Activated naive CD4-positive, alpha-beta T cell treated with Interleukin-2 at 50 U/mL for 16 hours (primary cell): Measurements from ENCODE around the gene INTS3.
A peak's percentile ranks its signal among the peaks of the same experiment; 100 is the strongest.
"Not testable (repeated sequence)": the region's sequence is repeated elsewhere in the genome, so short reads cannot be mapped to it uniquely, and the experiment has no call there.

ENCODE experiments used
- DNase-seq: peaks from one replicate; pipeline ENCODE4 v3.0.0-alpha.2; 2020

INTS3 gene

DNA sequence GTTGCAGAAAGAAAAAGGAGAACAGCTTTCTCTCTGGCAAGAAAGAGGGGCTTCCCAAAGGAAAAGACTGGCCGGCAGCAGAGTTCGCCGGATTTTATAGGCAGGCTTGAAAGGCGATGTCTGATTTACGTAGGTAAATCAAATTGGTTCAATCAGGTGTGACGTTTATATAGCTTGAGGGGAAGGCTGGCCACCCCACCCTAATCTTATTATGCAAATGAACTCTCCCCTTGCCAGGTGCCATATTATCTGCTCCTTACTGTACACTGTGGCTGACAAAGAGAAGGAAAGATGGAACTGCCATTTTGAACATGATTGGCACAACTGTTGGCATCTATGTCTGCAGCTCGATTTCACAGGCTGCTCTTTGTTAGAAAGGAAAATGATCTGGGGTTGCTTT is 16.8 kb upstream of the INTS3 start:
- no peak for DNase-seq

DNA sequence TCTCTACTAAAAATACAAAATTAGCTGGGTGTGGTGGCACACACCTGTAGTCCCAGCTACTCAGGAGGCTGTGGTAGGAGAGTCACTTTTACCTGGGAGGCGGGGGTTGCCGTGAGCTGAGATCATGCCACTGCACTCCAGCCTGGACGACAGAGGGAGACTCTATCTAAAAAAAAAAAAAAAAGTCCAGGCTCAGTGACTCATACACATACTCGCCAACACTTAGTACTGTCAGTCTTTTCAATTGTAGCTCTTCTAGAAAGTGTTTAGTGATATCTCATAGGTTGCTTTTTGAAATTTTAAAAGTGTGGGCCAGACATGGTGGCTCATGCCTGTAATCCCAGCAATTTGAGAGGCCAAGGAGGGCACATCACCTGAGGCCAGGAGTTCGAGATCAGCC is 11.6 kb upstream of the INTS3 start:
- not testable (repeated sequence) for DNase-seq

DNA sequence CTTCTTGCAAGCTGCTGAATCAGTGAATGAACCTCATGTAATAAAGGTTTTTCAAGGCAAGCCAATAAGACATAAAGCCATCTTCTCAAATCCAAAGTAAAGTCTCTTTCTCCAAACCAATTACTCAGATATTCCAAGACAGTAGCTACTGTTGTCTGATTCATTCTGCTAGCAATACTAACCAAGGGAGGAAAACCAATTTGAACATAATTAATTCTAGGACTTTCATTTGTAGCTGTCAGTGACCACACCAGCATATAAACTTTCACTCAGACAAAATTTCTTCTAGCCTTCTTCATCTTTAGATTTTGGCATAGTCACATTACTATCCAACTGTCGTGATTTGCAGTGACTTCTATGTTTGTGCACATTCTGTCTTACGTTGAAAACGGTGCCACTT is 10.5 kb upstream of the INTS3 start:
- no peak for DNase-seq

DNA sequence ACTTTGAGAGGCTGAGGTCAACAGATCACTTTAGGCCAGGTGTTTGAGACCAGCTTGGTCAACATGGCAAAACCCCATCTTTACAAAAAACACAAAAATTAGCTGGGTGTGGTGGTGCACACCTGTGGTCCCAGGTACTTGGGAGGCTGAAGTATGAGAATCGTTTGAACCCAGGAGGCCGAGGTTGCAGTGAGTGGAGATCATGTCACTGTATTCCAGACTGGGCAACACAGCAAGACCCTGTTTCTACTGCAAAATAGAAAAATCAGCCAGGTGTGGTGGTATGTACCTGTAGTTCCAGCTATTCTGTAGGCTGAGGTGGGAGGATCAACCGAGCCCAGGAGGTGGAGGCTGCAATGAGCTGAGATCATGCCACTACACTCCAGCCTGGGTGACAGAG is 4.2 kb upstream of the INTS3 start:
- no peak for DNase-seq

DNA sequence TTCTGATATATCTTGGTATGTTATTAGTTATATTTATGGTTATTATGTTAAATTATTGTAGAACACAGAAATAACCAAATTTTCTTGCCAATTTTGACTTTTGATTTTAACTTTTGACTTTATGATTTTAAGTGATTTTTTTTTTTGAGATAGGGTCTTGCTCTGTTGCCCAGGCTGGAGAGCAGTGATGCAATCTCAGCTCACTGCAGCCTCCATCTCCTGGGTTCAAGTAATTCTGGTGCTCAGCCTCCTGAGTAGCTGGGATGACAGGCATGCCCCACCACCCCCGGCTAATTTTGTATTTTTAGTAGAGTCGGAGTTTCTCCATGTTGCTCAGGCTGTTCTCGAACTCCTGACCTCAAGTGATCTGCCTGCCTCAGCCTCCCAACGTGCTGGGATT is 3.2 kb upstream of the INTS3 start:
- DNase-seq: not testable (repeated sequence)

DNA sequence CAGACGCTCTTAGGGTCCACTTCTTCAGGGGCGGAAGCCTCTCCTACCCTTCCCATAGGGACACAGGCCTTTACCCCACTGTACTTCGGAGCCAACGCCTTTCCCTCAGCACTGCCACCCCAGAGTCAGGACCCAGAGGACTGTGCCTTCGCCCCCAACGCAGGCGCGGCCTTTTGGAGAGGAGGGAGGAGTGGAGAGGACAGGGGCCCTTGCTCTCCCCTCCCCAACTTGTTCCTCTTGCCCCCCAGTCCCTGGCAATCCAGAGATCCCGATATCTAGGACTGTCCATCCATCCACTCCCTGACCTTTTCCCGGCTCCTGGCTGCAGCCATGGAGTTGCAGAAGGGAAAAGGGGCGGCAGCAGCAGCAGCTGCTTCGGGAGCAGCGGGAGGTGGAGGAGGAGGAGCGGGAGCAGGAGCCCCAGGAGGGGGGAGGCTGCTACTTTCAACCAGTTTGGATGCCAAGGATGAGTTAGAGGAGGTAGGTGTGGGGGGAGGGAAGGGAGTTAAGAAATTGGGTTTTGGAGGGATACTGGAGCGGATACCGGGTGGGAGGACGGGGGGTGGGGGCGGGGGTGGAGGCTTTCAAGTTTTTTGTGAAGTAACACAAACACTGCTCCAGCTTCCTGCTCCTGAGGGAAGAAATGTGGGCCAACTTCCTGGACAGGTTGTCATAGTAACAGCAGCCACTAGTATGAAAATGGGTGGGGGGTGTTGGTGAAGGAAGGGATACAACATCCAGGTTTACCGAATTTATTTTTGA is 636 bp downstream of the INTS3 start:
- DNase-seq: peak; percentile 45

DNA sequence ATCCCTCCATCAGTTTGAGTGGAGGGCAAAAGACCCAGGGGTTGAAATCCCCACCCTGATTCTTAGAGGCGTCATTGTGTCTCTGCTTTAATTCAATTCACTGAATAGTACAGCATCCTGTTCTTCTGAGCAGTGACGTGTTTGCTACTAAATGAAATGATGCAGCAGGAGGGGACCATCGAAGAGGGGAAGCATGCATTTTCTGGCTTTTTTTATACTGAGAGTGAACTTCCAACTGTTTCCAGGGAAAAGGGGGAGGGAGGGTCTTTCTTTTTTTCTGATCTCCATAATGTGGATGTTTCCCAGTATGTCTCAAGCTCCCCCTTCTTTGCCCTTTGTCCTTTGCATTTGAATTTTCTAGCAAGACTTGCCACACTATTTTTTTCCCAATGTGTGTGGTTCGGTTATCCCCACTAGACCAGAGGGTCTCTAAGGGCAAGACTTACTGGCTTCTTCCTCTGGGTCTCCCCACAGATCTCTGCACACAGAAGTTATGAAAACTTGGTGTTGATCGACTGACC is 2.7 kb downstream of the INTS3 start:
- no peak for DNase-seq

DNA sequence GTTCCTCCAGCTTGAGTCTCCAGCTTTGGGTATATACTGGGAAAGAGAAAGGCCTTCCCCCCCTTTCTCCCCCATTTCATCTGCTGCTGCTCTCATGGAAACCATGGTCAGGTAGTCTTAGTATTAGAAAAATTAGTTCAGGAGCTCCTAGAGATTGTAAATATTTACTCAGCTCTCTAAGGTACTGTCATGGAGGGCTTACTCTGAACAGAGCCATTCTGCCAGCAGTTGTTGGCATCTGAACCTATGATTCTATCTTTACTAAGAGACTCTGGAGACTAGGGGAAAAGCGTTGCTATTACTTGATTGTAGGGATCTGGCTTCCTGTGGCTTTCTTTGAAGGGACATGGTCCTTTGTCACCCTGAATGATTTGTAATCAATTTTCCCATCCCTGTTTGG is 6.1 kb downstream of the INTS3 start:
- no peak for DNase-seq

DNA sequence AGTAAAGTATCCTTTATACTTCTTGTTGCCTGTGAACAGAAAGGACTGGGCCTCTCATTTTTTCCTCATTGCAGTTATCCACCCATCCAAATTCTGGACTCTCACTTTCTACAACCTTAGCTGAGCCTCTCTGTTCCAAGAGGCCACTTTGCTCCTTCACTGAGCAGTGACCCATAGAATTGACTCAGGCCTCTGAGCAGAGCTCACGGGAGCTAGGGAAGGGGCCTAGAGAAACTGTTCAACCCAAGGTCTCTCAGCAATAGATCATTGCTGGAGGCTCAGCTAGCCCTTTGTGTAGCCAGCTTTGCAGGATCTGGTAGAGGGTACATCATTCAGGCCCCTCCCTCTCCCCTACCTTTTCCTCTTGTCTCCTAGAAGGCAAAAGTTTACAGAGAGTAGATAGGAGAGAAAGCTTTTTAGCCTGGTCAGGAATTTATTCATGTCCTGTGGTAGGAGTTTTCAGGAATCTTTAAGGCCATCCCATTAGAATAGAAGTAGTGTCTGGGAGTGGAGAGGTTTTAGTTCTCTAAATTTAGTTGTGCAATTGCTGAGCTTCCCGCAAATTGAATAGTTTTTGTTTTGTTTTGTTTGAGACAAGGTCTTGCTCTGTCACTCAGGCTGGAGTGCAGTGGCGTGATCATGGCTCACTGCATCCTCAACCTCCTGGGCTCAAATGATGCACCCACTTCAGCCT is 6.7 kb downstream of the INTS3 start:
- no peak for DNase-seq

DNA sequence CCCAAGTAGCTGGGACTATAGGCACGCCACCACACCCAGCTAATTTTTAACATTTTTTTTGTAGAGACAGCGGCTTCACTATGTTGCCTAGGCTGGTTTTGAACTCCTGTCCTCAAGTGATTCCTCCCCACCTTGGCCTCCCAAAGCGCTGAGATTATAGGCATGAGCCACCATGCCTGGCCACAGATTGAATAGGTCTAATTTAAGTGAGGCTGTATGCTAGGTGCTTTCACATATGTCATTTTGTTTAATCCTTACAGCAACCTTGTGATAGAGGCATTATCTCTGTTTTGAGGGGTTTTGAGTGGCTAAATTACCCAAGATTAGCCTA is 7.2 kb downstream of the INTS3 start:
- DNase-seq: no peak

DNA sequence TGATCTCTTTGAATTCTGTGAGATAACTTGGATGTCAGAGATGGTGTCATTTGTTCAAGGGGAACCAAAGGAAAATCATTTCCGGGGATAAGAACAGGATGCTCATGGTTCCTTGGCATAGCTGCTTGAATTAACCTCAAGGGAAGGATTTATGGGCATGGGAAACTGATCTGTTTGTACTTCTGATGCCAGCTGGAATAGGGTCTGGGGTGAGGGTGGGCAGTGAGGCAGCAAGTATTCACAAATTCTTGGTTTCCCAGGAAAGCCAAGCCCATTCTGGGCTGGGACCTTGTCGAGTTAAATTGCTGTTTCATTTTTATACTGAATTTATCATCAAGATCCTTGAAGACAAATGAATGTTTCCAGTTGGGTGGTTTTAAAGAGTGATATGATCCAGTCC is 14.1 kb downstream of the INTS3 start:
- DNase-seq: no peak

DNA sequence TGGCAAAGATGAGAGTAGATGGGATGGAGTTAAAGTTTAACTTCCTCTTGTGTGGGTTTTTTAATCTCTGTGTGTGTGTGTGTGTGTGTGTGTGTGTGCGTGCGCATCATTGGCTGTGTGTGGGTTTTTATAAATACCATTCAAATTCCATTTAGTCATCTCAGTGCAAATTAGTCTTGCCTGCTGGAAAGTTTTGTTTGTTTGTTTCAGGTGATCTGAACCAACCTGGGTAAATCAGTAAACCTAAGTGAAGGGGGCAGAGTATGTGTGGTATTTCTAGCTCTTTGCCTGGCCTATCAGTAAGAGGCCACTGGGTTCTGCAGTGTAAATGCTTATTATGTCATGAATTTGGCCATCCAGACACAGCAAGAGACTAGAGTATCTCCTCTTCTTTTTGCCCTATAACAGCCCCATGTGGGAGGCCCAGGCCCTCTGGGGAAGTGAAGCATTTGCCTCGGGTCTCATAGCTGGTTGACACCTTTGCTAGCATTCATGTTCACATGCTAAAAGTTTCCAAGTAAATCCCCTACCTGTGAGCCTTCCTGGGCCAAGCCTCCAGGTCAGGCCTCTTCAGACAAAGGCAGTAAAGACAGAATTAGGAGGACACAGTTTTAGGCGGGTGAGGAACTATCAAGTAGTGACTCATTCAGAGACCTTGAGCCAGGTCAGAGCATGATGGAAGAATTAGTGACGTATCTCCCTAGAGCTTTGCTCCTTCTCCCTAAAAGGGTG is 14.7 kb downstream of the INTS3 start:
- DNase-seq: no peak

DNA sequence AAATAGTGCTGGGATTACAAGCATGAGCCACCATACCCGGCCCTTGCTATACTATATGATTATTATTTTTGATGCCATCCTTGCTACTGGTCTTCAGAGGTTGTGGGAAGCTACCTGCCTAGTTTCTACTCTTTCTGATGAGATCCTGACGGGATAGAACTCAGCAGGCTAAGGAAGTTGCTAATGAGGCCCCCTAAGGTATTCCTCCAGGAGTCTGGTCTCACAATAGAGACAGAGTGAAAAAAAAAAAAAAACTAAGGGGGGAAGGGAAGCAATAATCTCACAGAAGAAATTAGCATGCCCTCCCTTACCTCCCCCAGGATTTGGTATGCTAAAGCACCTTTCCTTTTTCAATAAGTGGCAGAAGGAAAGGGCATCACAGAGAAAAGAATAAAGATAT is 17.6 kb downstream of the INTS3 start:
- no peak for DNase-seq

DNA sequence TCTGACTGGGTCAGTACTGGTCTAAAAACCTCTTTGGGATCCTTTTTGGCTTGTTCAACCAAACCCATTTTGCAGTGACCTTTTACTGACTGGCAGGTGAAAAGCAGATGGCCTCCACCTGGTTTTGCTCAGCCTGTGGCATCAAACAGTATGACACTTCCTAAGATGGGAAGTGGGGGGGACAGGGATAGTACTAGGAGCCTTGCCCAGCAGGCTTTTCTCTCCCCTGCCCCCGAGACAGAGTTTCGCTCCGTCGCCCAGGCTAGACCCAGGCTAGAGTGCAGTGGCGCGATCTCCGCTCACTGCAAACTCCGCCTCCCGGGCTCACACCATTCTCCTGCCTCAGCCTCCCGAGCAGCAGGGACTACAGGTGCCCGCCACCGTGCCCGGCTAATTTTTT is 18.3 kb downstream of the INTS3 start:
- DNase-seq: no peak

DNA sequence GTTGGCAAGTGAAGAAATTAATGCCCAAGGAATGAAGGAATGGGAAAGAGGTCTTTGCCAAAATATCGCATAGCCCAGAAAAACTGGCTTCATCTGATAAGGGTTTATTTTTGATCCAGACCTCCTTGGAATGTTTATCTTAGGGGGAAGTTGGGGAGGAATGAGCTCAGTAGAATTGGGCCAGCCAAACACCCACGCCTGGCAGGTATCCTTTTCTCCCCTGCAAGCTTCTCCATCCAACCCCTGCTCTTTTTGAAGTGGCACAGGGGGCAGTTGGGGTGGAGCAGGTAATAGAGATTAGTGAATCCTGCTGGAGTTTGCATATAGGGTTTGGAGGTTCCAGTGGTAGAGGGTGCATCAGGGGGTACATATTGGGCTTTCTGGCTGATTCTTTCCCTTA is 21.1 kb downstream of the INTS3 start:
- DNase-seq: no peak

DNA sequence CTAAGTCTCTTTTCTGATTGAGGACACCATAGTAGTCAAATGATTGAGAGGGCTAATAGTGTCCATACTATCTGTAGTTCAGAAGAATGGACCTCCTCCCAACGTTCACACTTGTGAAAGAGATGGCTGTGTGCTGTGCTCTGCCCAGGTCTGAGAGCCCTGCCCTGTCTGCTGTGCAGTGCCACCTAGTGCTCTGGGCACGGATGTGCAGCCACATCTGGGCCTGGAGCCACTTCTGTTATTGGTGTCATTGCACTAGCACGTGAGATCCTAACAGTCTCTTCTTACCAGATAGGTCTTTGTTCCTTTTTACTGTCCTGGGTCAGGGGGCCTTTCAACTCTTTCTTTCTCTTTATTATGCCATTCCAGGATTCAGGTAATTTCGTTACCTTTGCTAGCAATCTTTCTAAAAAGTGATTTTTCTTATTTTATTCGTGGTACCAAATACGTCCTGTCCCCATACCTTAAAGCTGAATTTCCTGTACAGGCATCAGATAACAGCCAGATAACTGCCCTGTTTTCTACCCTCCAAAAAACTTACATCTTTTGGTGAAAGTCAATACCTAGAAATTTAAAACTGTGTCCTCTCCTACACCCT is 21.7 kb downstream of the INTS3 start:
- DNase-seq: peak; percentile 82

DNA sequence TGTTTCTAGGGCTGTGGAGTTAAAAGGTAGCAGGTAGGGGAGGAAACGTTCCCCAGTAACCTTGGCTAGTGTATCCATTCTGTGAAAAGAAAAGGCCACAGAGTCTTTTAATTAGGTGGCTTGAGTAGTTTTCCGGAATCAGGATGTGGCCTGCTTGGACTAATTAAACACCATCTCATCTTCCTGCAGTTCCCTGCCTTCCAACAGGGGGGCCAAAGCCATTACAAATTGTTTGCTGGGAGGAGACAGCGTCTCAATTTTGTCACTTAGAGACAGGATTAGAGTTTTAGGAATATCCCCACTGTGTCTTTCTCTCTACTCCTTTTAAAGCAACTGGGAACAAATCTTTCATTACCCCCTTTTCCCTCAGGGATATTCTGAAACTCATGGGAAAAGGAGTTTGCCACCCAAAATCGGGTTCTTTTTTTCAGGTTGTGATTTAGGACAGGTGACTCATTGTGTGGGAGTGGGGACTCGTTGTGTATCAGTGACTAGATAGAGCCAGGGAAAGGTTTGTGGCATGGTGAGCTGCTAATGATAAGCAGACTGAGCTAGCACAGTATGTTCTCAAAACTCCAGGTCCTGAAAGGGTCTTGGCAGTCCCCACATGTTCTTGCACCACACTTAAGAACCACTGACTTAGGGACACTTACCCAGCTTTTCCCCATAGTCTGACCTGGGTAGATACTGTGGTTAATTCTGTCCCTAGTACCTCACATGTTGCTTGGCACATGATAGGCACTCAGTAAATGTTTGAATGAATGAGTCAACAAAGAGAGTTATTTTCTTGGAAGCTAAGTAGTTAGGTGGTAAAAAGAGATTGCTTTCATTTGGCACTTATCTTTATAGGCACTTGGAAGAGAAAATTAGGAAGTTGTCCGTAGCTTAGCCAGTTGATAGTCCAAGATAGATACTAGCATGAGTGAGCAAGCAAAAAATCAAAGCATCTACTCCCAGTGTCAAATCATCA is 22.5 kb downstream of the INTS3 start:
- DNase-seq: no peak

DNA sequence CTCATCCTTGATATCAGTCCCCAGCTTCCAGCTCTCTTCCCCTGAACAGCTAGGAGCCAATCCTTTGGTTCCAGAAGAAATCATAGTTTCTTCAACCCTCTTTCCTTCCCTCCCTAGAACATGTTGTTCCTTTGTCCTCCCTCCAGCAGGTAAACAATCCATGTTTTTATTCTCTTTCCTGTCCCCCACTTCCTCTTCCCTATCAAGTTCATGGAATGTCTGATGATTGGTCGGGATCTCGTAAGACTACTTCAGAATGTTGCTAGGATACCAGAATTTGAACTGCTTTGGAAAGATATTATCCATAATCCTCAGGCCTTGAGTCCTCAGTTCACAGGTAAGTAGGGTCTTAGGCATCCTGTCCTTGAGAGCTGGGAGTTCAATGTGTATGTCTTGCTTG is 24.2 kb downstream of the INTS3 start:
- DNase-seq: no peak

DNA sequence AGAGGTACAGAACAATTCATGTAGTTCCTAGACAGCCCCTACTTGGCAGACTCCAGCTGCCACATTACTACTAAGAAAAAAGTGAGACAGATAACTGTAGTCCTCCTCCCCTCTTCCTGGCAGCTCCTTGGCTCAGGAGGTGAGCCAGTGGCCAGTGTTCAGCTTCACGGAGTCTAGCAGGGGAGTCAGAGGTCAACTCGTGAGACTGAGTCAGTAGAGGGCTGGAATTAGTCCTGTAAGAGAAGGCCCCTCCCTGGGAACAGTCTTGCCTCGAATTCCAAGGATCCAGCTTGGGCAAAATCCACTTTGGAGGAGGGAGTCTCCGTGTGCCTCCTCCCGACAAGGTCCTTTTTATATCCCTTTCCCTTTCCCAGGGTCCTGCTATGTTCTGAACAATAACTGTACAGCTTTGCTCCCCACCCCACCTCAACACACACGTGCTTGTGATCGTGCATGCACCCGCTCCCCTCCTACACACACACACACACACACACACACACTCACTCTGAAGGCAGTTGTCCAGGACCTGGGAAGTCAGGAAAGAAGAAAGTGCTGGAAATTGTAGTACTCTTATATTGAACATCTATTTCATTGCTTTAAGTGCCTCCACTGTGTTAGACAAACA is 24.8 kb downstream of the INTS3 start:
- no peak for DNase-seq

DNA sequence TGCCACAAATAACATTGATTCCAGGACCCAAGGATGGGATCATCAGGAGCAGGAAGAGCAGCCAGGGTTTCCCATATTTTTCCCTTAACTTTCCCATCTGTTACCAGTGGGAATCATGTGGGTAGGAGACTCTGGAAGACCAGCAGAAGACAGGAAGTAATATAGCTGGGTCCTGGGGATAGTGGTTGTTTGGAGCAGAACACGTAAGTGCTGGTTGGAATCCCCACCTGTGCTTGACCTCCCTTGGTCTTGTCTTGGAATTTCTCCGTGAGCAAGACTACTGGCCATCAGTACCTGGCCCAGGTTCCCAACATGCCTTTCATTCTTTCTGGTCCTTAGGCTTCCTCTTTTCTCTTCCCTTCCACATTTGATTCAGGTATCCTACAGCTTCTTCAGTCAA is 26.4 kb downstream of the INTS3 start:
- no peak for DNase-seq

DNA sequence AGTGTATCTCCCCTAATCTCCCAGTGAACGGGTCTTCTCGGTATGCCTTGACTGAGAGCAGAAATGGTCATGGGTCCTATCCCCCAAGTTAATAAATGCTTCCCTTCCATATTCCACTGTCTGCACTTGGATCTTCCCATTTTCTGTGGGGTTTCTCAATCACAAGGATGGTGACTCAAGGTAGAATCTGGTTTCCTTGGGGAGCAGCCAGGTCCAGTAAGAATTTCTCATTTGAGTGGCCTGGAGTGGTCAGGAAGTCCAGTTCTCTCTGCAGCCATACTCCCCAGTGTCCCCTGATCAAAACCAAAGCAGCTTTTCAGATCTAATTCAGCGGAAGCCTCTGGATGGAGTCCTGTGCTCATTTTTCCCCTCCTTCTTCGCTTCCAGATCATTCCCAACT is 32.6 kb downstream of the INTS3 start:
- DNase-seq: no peak
